Islet of Langerhans (tissue), 1 donor: ENCODE data around the gene CCDC120.

Experiments
- FAIRE-seq: peaks from one replicate; lab custom pipeline; 2011; peaks lifted over from hg19 to GRCh38; lab: Jason Lieb, UNC

Gene CCDC120

GRCh38 chrX:49063715-49064114 lies 4.9 kb downstream of the CCDC120 start:
- FAIRE-seq = no peak

- FAIRE-seq = no peak
Measured at GRCh38 chrX:49064303-49064702, 5.5 kb downstream of the CCDC120 start.

- FAIRE-seq = no peak
Measured at GRCh38 chrX:49064735-49065134, 5.9 kb downstream of the CCDC120 start.

- FAIRE-seq = no peak
Measured at GRCh38 chrX:49066278-49066677, 7.5 kb downstream of the CCDC120 start.

GRCh38 chrX:49066690-49067089 lies 7.9 kb downstream of the CCDC120 start:
- FAIRE-seq = no peak

GRCh38 chrX:49067285-49068120 lies 8.7 kb downstream of the CCDC120 start:
- no peak for FAIRE-seq

GRCh38 chrX:49069038-49069437 lies 10.2 kb downstream of the CCDC120 start:
- FAIRE-seq = no peak

GRCh38 chrX:49070988-49071387 lies 12.2 kb downstream of the CCDC120 start:
- FAIRE-seq = no peak

GRCh38 chrX:49071877-49072711 lies 13.3 kb downstream of the CCDC120 start:
- no peak for FAIRE-seq

GRCh38 chrX:49072712-49073095 lies 13.9 kb downstream of the CCDC120 start:
- no peak for FAIRE-seq

GRCh38 chrX:49073601-49074575 lies 15.1 kb downstream of the CCDC120 start, which contains the start of gene PRAF2:
TSS of gene PRAF2 (minus strand) at chrX:49074002. CDS start at chrX:49073987, 15 bp downstream.
- peak; percentile 89 for FAIRE-seq

- FAIRE-seq = no peak
Measured at GRCh38 chrX:49075347-49075746, 16.5 kb downstream of the CCDC120 start.

GRCh38 chrX:49077941-49078340 lies 19.1 kb downstream of the CCDC120 start:
- FAIRE-seq = no peak

- peak; percentile 38 for FAIRE-seq
Measured at GRCh38 chrX:49079489-49080428, 21.0 kb downstream of the CCDC120 start, which contains the start of gene WDR45. TSS of gene WDR45 (minus strand) at chrX:49079887. CDS start at chrX:49078095, 1,792 bp downstream.

- FAIRE-seq = no peak
Measured at GRCh38 chrX:49082271-49082871, 23.6 kb downstream of the CCDC120 start.

GRCh38 chrX:49089553-49089952 lies 30.8 kb downstream of the CCDC120 start:
- FAIRE-seq = no peak

- no peak for FAIRE-seq
Measured at GRCh38 chrX:49096419-49096818, 37.6 kb downstream of the CCDC120 start.

GRCh38 chrX:49100704-49101628 lies 42.2 kb downstream of the CCDC120 start:
- peak; percentile 9 for FAIRE-seq

GRCh38 chrX:49101629-49101984 lies 42.8 kb downstream of the CCDC120 start:
- FAIRE-seq = no peak
